DMS 273 (cell line): ENCODE results near the gene ZNF584.

Experiments
- DNase-seq: peaks from one replicate; lab custom pipeline; 2025; ENCODE audit not compliant: unreplicated experiment; lab: John Stamatoyannopoulos, UW

The ZNF584 gene

DNA sequence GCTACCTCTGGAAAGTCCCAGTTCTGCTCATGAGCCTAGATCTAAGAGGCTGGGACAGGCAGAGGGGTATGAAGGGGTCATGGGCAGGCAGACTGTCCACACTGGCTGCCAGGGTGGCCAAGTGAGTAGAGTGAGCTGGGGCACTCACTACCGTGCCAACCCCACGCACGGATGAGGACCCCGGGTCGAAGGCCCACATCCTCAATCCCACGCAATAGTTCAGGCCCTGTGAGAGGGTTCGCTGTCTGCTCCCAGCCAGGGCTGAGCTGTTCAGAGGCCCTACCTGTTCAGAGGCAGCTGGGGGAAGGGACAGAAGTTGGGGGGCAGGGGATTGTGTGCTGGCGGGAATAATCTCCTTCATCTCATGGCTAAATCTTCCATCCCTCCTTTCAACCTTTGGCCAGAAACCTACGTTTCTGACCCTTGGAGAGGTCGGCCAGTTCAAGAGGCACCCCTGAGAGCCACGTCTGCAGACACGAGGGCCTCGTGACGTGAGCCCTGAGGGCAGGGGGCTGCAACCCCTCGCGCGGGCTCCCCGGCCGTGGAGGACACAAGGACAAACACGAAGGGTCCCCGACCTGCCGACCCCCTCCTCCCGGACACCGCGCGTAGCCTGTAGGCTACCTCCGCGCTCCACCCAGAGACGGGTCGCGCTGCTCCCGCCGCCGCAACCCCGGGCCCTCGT is 22.4 kb upstream of the ZNF584 start:
- DNase-seq = no peak

DNA sequence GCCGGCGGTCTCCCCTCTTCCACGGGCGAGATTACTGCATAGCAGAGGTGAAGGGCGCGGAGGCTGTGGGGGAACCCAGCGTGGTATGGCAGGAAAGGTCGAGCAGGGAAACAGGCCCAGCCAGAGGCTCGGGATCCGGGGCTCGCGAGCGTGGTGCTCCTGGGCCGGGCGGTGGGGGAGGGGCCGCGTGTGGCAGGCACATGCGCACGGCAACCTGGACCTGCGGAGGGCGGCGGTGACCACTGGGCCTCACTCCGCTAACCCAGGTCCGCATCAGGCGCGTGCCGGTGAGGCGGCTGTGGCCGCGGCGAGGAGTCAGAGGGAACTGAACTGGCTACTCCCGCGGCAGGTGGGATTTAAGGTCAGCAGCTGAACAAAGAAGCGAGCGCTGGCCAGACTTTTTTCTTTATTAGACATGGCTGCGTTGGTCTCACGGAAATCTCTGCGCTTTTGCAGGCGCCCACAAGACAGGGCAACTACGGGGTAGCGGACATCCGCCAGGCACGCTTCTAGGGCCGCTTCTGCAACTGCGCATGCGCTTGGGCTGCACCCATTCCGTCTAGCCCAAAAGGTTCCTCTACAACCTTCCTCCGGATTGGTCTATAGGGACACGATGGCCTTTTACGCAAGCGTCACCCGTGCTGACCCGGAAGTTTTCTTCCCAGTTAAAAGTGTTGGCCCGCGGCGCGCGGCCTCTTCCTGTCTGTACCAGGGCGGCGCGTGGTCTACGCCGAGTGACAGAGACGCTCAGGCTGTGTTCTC is 21.7 kb upstream of the ZNF584 start, which contains the start of gene RPS5:
RPS5 (plus strand) TSS at position 694 of the 762 bp plus-strand sequence. CDS start 869 bp downstream, outside the sequence.
- DNase-seq = peak; percentile 99

DNA sequence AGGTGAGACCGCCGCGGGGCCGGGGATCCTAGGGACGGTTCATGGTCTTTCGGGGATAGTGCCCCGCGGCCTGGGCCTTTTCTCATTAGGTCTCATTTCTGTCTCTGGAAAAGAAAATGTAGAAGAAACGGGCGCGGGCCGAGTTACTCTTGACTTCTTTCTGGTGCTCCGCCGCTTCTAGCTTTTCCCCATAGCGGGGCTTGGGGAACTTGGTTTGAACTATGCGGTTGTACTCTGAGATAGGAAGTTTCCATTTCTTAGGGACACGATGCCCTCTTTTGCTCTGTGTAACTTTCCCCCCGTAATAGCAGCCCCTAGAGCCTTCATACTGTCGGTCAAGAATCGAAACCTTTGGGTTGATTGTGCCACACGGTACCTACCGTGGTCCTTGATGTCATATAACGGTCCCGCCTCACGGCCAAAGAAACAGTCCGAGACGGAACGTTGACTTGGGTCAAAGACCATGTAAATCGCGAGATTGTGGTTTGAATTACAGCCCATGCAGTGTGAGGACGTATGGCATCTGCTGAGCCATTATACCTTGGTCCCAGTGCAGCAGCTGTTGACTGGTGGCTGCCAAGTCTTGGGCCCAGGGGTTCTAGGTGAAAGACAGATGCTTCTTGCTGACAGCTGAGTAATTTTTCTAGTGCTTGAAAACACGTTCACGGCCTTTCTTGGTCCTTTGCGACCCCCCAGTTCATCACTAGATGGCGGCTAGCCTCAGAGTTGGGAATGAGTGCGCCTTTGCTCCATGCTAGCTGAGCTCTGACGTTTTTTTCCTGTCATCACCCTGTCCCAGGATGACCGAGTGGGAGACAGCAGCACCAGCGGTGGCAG is 20.9 kb upstream of the ZNF584 start:
- DNase-seq = peak; percentile 88

DNA sequence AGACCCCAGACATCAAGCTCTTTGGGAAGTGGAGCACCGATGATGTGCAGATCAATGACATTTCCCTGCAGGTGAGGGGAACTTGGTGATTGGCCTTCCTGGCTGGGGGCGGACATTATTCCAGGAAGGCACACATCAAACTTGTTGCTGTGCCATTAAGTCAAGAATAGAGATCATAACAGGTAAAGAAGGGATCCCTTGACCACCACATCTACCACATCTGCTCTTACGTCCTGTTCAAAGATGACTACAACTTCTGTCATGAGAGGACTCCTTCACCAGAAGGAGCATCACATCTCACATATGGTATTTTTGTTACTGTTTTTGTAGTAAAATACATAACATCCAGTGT is 20.3 kb upstream of the ZNF584 start:
- DNase-seq = no peak

- DNase-seq = no peak
These were observed 15.3 kb upstream of the ZNF584 start for GRCh38 chr19:58392945-58393724.

DNA sequence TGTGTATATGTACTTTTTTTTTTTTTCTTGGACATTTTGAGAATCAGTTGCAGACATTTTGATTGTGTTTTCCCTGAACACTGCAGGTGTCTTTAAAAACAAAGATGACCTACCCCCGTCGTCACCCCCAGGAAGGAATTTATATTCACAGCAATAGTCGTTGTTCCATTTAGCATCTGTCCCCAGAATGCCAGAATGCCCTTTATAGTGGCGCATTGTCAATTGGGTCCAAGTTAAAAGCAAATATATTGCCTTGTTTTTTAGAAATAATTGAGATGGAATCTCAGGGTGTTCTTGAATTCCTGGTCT is 14.8 kb upstream of the ZNF584 start:
- no peak for DNase-seq

DNA sequence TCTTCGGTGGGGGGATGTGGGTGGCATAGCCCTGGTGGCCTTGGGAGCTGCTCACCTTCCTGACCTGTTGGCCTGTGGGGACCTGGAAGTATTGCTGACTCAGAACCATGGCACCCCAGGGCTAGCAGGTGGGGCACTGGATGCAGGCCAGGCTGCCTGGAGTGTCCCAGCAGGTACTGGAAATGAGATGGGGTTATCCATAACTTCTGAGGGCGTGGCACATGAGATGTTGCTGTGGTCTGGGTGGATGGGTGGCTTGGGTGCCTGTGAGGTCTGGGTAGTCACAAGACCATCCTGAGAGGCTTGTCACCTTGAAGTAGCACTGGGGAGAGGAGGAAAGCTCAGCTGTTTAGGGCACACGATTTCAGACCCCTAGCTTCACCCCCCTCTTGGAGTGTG is 13.6 kb upstream of the ZNF584 start:
- peak; percentile 73 for DNase-seq

- peak; percentile 83 for DNase-seq
These were observed 13.1 kb upstream of the ZNF584 start, which contains the start of gene RNF225 for GRCh38 chr19:58395220-58395978. RNF225 (plus strand) TSS chr19:58395656; CDS start chr19:58396090, 434 bp downstream.

DNA sequence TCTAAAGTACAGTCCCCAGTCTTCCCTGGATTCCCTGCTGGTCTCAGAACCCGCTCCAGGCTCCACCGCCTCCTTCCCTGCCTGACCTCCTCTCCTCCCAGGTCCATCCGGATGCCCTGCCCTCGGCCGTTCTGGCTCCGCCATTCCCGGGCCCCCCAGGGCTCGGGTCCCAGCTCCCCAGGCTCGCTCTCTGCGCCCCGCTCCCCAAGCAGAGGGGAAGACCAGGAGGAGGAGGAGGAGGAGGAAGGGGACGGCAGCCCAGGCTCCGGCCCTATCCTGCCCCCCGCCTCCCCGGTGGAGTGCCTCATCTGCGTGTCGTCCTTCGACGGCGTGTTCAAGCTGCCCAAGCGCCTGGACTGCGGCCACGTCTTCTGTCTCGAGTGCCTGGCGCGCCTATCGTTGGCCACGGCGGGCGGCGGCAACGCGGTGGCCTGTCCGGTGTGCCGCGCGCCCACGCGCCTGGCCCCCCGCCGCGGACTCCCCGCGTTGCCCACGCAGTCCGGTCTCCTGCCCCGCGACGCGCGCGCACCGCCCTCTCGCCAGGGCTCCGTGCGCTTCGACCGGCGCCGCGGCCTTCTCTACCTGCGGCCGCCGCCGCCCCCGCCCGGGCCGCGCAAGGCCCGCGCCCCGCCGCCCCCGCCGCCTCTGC is 12.3 kb upstream of the ZNF584 start:
- peak; percentile 77 for DNase-seq

GRCh38 chr19:58396691-58397532 is 11.5 kb upstream of the ZNF584 start:
- no peak for DNase-seq

DNA sequence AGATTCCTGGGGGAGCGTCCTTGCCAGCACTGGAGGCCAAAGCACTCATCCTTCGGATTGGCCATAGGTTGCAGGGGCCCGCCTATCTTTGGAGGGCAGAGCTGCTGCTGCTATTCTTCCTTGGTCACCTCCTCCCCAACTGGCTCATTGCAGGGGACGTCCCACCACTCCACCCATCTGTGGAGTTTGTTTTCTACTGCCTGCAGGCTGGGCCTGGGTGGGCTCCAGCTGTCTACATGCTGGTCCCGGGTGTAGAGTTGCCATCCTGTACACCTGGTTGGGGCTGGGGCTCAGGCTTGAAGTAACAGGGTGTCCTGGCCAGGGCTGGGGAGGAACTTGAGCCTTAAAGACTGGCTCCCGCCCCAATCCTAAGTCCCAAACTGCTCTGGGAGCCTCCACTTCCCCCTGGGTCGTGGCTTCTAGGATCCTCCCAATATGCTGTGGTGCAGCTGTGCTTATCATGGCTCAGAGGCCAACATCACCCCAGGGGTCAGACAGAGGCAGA is 10.9 kb upstream of the ZNF584 start:
- peak; percentile 91 for DNase-seq

- DNase-seq = peak; percentile 53
These were observed 10.4 kb upstream of the ZNF584 start for GRCh38 chr19:58398087-58398486.

DNA sequence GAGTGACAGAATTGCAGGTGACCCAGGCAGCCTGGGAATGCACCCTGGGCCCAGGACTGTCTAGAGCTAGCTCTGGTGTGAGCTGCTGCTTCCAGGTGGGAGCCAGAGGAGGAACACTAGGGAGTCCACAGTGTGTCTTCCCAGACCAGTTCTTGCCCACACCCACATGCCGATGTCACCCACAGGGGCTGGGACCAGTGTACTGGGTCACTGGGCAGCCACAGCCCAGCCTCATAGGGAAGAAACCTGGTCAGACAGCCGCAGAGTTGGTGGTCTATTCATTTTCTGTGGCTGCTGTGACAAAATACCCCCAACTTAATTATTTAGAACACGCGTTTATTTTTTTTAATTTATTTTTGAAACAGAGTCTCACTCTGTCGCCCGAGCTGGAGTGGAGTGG is 9.9 kb upstream of the ZNF584 start:
- no peak for DNase-seq

- no peak for DNase-seq
These were observed 8.5 kb upstream of the ZNF584 start for GRCh38 chr19:58399903-58400302.

- DNase-seq = peak; percentile 46
These were observed 8.0 kb upstream of the ZNF584 start for GRCh38 chr19:58400316-58400915.

DNA sequence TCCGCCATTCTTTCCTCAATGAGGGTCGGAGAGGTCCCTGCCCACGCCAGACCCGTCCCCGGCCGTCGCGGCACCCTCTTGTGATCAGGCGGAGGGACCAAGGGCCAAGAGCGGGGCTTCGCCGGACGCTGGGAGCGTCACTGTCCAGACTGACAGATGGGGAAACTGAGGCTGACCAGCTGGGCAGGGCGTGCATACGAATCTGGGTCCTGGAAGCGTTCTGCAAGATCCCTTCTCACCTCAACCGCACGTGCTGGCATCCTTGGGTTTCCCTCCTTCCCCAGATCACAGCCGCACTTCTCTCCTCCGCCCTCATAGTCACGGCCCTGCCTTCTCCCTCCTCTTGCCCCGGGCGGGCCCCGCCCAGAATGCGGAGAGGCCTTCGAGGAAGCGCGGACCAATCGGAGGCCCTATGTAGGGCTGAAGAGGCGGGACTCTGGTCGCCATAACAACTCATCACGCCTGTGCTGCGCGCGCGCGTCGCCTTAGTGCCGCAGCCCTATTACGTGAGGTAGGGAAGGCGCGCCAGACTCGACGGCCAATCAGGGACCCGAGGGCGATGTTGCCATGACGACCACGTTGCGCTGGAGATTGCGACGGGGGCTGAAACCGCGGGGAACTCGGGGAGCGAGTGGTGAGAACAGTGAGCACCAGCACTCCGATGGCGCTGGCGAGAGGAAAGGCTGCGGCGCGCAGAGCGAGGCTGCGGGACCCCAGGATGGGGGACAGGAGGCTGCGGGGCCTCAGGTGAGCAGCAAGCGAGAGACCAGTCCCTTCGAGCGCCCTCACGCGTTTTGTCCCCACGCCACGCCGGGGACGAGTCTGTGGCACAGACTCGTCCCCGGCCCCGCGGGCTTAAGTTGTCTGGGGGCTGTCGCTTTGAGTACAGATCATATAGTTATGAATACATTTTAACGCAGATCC is 7.3 kb upstream of the ZNF584 start:
- DNase-seq = peak; percentile 100

DNA sequence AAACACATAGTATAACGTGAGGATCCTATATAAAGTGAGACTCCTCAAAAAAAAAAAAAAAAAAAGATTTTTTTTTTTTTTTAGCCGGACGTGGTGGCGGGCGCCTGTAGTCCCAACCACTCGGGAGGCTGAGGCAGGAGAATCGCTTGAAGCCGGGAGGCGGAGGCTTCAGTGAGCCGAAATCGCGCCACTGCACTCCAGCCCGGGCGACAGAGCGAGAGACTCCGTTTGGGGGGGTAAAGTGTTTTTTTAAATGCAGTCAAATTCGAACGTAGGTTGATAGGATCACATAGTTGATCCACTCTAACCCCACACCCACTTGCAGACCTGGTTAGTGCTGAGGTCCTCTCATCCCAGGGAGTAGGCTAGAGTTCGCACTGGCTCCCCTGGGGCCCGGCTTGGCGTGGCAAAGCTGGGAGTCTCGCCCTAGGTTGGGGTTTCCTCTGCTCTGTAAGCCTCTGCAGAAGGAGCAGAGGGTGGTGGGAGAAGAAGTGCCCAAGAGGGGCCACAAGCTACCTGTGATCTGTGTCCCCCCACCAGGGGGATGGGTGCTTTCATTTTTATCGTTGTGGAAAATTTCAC is 6.5 kb upstream of the ZNF584 start:
- DNase-seq = peak; percentile 39
